ENCODE data around the gene SDK2.

The SDK2 gene

DNA sequence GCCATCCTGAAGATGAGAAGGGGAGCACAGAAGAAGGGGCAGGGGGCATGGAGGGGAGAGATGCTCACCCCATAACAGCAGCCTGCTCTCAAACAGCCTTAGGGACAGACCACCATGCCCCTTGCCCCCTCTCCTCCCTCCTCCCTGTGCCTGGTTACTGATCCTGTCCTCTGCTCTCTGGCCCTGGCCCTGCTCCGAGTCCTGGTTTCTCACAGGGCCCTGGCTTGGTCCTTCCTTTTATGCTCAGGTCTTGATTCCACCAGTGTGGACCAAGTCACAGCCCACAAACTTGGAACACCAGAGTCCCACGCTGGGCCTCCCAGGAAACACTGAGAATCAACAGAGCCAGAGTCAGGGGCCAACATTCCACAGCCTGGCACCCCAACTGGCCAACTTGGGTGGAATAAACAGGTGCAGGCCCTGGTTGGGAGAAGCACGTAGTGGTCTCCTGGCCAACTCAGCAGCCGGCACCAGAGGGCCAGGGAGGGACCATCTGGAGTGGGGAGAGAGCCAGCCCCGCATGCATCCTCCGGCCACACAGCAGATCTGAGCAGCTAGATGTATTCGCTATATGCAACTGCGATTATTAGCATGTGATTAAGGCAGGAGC lies 287.6 kb downstream of the SDK2 start:
- DNase-seq = no peak

DNA sequence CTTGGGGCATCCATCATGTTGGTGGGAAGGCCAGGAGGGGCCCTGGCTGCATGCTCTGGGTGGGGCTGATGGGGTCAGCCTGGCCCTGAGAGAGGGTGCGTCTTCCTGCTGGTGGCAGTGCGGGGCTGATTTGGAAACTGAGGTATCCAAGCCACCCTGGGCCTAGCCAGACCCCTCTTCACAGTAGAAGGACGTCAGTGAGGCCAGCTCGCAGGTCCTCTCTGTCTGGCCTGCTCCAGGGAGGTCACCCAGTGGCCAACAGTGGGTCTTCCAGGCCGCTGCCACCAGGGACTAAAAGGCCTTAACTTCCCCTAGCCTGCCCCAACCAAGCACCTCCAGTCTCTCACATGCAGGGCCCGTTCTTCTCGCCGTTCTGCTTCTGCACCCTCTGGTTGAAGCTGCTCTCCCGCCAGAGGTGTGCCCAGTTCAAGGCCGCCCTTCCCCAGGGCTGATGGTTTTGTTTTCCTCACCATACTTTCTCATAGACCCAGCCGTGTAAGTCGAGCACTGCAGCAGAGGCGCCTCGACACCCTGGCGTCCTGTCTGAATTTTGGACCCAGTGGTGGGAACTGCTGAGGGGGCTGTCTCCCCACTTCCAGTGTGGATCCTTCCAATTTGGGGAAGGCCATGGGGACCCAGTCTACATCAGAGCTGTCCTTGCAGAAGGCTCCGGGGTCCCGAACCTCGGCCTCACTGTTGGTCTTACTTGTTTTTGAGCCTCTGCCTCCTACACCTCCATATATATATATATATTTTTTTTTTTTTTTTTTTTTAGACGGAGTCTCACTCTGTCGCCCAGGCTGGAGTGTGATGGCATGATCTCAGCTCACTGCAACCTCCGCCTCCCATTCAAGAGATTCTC lies 289.6 kb downstream of the SDK2 start:
- DNase-seq = no peak

DNA sequence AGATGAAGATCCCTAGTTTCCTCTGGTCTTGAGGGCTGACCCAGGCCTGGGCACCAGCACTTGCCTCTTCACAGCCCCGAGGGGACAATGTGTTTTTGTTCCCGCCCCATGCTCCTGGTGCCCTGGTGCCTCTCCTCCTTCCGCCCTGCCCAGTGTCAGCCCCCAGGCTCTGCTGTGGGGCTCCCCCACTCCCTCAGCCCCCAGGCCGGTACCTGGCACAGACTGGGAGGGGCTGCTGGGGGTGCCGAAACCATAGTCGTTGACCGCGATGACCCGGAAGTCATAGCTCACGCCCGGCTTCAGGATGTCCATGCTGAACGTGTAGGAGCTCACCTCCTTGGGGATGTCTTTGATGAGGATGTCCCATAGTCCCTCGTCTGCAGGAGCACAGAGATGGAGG lies 292.0 kb downstream of the SDK2 start:
- no peak for DNase-seq

DNA sequence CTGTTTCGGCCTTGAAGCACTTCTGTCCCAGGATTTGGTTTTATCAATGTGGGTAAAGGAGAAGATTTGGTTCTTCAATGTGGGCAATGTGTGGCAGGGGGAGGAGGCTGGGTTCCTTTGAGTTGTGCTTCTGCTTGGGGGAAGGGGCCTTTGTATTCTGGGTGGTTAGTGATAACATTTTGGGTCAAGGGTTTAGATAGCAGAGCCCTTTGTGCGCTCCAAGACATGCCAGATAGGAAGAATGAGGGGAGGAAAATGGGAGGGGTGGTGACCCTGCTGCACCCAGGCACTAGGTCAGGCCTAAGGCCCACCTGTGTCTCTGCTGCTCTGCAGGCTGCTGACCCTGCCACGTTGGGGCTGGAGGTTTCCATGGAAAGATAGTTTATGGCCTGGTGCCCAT lies 292.5 kb downstream of the SDK2 start:
- DNase-seq = no peak

DNA sequence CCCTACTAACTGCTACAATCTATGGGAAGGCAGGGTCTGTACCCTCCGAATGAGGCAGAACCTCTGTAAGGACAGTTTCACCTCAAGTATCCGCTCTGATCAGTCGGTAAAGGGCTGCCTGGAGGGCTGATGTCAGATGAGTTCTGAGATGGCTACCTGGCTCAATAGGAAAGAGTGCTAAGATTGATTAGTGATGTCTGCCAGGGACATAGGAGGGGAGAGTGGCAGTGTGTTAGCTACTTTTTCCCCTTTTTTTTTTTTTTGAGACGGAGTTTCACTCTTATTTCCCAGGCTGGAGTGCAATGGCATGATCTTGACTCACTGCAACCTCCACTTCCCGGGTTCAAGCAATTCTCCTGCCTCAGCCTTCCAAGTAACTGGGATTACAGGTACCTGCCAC lies 293.4 kb downstream of the SDK2 start:
- DNase-seq = no peak

- no peak for DNase-seq
These were observed 294.6 kb downstream of the SDK2 start for GRCh38 chr17:73349647-73350046.

- no peak for DNase-seq
These were observed 295.1 kb downstream of the SDK2 start for GRCh38 chr17:73349138-73349537.

GRCh38 chr17:73348829-73349095 lies 295.5 kb downstream of the SDK2 start:
- no peak for DNase-seq

DNA sequence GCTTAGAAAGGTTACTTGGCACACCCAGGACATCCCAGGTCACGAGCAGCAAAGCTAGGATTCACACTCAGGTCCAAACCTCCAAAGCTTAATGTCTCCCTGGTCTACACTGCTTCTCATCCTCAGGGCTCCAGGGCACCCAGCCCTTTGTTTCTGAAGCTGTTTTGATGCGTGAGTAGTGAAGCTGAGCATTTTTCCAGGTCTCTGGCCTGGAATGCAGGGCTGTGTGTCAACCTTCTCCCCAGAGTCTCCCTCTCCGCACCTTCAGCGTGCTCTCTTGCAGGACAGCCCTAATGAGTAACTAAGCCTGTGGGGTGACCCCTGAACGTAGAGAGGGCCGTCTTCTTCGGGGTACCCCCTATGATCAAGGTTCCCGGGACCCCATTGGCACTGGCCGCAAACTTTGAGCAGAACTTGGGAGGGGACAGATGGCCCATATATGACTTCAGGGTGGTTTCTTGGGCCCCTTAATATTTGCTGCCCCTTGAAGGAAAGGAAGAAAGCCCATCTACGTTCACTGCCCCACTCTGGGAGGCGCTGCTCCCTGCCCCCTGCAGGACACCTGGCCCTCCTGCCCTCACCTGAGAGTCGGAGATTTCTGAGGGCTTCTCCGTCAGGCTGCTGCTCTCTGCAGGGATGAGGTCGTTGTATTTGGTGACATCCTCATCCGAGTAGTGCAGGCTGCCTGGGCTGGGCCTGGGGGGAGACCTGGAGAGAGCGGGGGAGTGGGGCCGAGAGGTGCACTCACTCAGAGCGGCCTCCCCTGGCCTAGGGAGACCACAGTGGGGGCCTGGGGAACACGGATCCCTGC lies 296.0 kb downstream of the SDK2 start:
- no peak for DNase-seq

GRCh38 chr17:73347351-73347750 lies 296.9 kb downstream of the SDK2 start:
- DNase-seq = no peak

- no peak for DNase-seq
These were observed 297.6 kb downstream of the SDK2 start for GRCh38 chr17:73346501-73347162.

DNA sequence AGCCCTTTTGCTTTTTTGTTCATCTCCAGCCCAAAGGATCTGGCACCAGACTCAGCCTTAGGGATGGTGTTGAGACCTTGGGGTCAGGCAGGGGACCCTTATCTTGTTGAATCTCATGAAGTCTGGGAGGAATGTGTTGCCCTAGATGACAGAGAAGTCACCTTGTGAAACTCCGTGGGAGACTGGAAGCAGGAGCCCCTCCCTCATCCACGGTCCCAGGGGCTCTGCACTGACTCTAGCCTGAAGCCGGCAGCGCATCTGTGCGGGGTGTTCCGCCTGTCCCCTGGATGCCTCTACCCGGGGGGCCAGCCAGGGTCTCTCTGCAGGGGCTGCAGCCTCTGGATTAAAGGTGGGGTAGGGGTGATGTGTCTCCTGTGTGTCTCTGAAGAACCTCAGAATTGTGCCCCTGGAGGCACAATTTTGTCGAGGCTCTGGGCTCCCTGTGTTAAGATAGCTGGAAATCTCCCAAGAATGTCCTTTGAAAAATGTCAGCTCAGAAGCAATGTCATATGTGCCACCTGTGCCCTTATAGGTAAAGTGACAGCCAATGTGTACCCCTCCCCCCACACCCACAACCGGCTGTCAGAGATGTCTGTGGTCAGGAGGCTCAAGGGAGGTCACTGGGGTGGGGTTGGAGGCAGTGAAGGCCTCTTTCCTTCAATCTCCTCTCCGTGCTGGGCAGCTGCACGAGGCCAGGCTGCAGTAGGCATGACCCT lies 300.3 kb downstream of the SDK2 start:
- no peak for DNase-seq

DNA sequence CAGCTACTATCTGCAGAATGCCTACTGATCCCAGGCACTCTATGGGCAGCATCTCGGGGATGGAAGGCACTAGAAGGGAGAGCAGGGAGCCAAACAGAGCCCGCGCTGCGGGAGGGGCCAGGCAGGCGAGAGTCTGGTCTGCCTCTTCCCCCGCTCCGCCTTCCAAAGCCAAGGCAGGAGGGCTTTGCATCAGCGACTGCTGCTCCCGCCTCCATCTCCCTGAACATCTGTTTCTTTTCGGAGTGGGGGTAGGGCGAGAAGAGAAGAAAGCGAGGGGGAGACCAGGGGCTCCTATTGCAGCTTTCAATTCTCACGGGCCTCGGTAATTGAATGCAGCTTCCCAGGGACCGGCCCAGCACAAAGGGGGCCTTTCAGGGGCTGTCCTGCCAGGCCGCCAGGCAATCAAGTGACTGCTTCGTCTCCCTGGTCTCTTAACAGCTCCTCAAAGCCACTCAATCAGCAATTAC lies 301.0 kb downstream of the SDK2 start:
- DNase-seq = no peak

DNA sequence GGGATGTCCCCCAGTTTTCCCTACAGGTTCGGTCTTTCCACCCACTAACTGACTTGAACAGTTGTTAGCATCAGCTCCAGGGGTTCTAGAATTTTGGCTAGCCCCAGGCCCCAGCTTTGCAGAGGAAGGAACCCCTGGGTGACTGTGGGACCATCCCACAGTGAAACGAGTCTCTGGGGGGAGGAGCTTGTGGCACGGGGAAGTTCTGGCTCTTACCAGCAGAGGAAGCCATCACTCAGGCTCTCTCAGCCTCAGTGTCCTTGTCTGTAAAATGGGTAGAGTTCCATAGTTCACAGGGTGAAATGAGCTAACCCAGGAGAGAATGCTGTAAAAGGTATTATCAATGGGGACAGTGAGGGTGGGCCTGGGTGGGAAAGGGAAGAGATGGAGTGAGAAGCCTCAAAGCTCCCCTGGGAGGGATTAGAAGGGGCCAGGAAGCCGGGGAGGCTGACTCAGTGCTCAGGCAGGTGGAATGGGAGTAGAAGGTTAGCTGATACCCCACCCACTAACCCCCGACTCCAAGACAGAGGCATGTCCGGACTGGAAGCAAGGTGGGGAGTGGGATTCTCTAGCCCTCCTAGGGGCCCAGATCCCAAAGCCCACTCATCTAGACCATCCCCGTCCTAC lies 301.6 kb downstream of the SDK2 start:
- DNase-seq = no peak

DNA sequence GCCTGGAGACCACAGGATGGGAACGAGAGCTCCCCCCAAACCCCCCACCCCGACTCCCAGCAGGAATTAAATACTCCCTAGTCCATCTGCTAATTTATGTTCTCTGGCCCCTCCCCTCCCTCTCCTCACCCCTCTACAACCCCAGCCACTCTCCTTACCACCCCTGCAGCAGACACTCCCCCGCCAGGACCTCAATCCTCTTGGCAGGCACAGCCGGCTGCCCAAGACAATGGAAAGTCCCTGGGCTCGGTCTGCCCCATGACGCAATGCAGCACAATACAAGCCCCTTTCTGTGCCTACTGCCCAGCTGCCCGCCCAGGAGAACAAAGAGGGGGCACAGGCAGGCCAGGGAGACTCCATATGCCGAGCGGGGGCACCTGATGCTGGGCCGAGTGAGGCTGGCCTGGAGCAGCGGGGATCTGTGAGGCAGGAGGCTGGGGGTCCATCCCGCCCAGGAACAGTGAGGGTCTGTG lies 302.2 kb downstream of the SDK2 start:
- DNase-seq = no peak

DNA sequence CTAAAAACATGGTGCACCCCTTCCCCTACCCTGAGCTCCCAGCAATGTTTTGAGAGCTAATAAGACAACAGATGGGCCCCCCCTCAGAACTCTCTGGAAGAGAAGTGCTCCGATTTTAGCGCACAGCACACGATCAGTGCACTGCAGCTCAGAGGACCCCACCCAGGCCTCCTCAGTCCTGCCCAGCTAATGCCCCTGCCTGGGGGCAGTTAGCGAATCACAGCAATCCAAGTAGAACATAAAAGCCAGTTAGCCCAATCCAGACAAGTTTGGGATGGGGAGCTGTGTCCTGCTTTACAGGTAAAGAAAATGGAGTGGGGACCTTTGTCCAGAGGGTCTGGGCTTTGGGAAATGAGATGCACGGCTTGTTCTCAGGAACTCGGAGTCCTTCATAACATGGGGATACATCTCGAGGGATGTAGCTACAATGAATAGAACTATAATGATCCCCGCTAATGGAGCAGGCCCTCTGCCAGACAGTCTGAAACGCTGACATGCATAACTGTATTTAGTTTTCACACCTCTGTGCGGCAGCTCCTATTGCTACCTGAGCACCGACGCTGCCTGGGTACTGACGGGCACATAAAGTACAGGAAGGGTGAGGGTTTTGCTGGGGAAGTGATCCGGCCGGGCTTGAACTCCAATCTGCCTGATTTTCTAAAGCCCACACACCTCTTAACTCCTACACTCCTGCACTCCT lies 302.7 kb downstream of the SDK2 start:
- no peak for DNase-seq

DNA sequence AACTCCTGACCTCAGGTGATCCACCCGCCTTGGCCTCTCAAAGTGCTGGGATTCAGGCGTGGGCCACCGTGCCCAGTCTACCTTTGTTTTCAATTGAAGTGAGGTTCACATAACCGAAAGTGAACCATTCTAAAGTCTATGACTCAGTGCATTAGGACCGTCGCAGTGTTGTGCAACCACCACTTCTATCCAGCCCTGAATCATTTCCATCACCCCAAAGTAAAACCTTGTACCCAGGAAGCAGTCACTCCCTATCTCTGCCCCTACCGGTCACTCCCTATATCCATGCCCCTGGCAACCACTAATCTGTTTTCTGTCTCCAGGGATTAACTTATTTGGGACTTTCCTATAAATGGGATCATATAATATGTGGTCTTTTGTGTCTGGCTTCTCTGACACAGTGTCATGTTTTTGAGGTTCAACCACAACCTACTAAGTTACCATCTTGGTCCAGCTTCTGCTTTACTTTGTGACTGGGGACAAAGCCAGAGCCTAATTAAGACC lies 304.1 kb downstream of the SDK2 start:
- DNase-seq = no peak

DNA sequence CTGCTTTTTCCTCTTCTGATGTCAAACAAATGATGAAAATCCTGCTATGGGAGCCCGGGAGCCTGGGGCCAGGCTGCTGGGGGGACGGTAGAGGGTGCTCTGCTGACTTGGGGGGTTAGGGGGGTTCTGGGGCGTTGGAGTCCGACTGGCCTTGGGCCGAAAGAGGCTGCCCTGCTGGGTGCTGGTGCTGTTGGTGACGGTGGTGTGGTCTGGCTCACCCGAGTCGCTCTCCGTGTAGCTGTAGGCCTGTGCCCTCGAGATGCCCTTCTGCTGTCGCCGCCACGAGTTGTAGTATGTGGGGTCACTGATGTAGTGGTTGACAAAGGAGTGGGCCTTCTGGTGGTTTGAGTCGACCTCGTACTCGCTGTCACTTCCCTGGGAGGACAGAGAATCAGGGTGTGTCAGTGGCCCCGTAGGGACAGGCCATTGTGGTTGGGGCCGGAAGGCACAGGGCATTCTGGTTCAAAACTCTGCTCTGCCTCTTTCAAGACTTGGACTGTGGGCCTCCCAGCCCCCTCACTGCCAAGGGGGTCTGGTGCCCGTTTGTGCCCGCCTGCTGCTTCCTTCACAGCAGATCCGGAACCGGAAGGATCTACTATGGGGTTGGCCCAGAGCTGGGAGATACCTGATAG lies 305.6 kb downstream of the SDK2 start:
- no peak for DNase-seq

GRCh38 chr17:73338050-73338521 lies 306.2 kb downstream of the SDK2 start:
- no peak for DNase-seq

DNA sequence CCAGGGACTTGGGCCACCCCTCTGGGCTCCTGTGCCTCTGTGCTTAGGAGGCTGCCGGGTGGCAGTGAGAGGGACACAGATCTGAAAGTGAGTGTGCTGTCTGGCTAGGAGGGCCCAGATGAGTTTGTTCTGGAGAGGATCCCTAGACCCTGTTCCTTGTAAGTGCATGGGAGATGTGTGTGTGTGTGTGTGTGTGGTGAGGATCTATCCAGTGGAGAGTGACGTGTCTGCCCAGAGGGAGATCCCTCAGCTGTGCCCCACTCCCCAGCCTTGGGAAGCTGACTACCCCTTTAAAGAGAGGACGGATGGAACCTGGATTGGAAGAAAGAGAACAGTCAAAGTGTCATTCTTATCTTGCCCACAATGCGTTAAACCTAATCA lies 306.9 kb downstream of the SDK2 start:
- no peak for DNase-seq

Measured in stimulated activated CD4-positive, alpha-beta T cell treated with anti-CD3 and anti-CD28 coated beads, Interleukin-12 subunit alpha, Interleukin-12 subunit beta, amount 100 ng/mL, for 4 hours (primary cell).